NCI-H82 (cell line): ENCODE results near the gene MGAT4B.

Experiments
- DNase-seq: peaks from one replicate; lab custom pipeline; 2025; lab: John Stamatoyannopoulos, UW

The MGAT4B gene

GRCh38 chr5:179825655-179826182 lies 19.1 kb upstream of the MGAT4B start:
- DNase-seq: no peak

- DNase-seq: no peak
These were observed 18.1 kb upstream of the MGAT4B start for GRCh38 chr5:179824745-179825112.

GRCh38 chr5:179823937-179824744 lies 17.5 kb upstream of the MGAT4B start:
- DNase-seq: no peak

- no peak for DNase-seq
These were observed 15.9 kb upstream of the MGAT4B start for GRCh38 chr5:179822444-179822990.

GRCh38 chr5:179822059-179822432 lies 15.4 kb upstream of the MGAT4B start:
- no peak for DNase-seq

GRCh38 chr5:179821298-179822058 lies 14.8 kb upstream of the MGAT4B start:
- DNase-seq: peak; percentile 77

- DNase-seq: peak; percentile 81
These were observed 14.0 kb upstream of the MGAT4B start, which contains the start of gene SQSTM1 for GRCh38 chr5:179820483-179821297. Gene SQSTM1, plus strand, starts transcription at chr5:179820905. Its CDS starts 32 bp downstream, at chr5:179820937.

GRCh38 chr5:179820127-179820482 lies 13.4 kb upstream of the MGAT4B start:
- peak; percentile 33 for DNase-seq

- DNase-seq: peak; percentile 33
These were observed 12.8 kb upstream of the MGAT4B start for GRCh38 chr5:179819296-179820126.

- DNase-seq: peak; percentile 49
These were observed 12.2 kb upstream of the MGAT4B start for GRCh38 chr5:179818746-179819295.

- peak; percentile 29 for DNase-seq
These were observed 11.5 kb upstream of the MGAT4B start for GRCh38 chr5:179817890-179818745.

GRCh38 chr5:179817470-179817840 lies 10.8 kb upstream of the MGAT4B start:
- DNase-seq: no peak

GRCh38 chr5:179816796-179817469 lies 10.3 kb upstream of the MGAT4B start:
- DNase-seq: no peak

GRCh38 chr5:179816401-179816795 lies 9.7 kb upstream of the MGAT4B start:
- no peak for DNase-seq

- DNase-seq: no peak
These were observed 9.0 kb upstream of the MGAT4B start for GRCh38 chr5:179815491-179816249.

- DNase-seq: no peak
These were observed 7.4 kb upstream of the MGAT4B start for GRCh38 chr5:179814090-179814489.

GRCh38 chr5:179812997-179813607 lies 6.4 kb upstream of the MGAT4B start:
- DNase-seq: no peak
